HL-60 (cell line): ENCODE results near the gene ITIH3.

Experiments
- DNase-seq, 2 experiments: peaks; one replicate each; pipeline ENCODE4 v3.0.0-alpha.2; 2010 to 2020; ENCODE audit warnings: low read depth in 1 of 2, low spot score in 1 of 2
- H3K27ac ChIP-seq: fragments of 250-450 bp; sonication (Bioruptor Pico); replicated peaks from 2 replicates; pipeline ENCODE4 v1.5.1; 2020; ENCODE audit warnings: mild to moderate bottlenecking, moderate library complexity
- H3K27me3 ChIP-seq: fragments of 250-450 bp; sonication (Bioruptor Pico); 2 replicates; pipeline ENCODE4 v1.5.1; 2021; ENCODE audit warnings: mild to moderate bottlenecking, moderate library complexity; ENCODE audit not compliant: insufficient read depth, poor library complexity, severe bottlenecking
- H3K4me3 ChIP-seq: replicated peaks from 2 replicates; pipeline ENCODE4 v1.5.1; 2011; ENCODE audit warnings: mild to moderate bottlenecking, control low read depth, low read length; ENCODE audit not compliant: insufficient read depth
- CTCF ChIP-seq: IDR thresholded peaks from one replicate; pipeline ENCODE4 v1.5.1; 2011; ENCODE audit warnings: low read length, control low read depth, inconsistent platforms; ENCODE audit not compliant: insufficient read depth
- GABPA ChIP-seq: IDR thresholded peaks from 2 replicates; pipeline ENCODE4 v1.6.1; 2012; ENCODE audit warnings: low read depth
- POLR2AphosphoS5 ChIP-seq: IDR thresholded peaks from 2 replicates; pipeline ENCODE4 v1.6.1; 2012; ENCODE audit warnings: low read depth
- REST ChIP-seq: IDR thresholded peaks from 2 replicates; pipeline ENCODE4 v1.6.1; 2012; ENCODE audit warnings: low read depth; ENCODE audit not compliant: insufficient replicate concordance
- SPI1 ChIP-seq: IDR thresholded peaks from 2 replicates; pipeline ENCODE4 v1.6.1; 2012; ENCODE audit warnings: low read depth, mild to moderate bottlenecking, borderline replicate concordance

Gene ITIH3

GRCh38 chr3:52839892-52840545 is 45.4 kb downstream of the ITIH3 start:
- DNase-seq, result no peak
- H3K27ac ChIP-seq, result no peak overlapping the region
- H3K4me3 ChIP-seq, result no peak overlapping the region
- no peaks in the 10 kb centered on the region for H3K27me3 ChIP-seq
- no peak for TF ChIP-seq CTCF
- TF ChIP-seq REST, result no peak
- TF ChIP-seq GABPA, result no peak
- no peak for TF ChIP-seq SPI1
- TF ChIP-seq POLR2AphosphoS5, result no peak

GRCh38 chr3:52841211-52841980 is 46.8 kb downstream of the ITIH3 start:
- no peak for TF ChIP-seq POLR2AphosphoS5
- no peak for TF ChIP-seq CTCF
- no peak for TF ChIP-seq GABPA
- TF ChIP-seq SPI1, result no peak
- no peak for TF ChIP-seq REST
- Histone ChIP-seq H3K27ac (no peak overlapping the region; the same call in 1 of the 2 replicates), H3K27me3 (no peaks in the 10 kb centered on the region), H3K4me3 (no peak overlapping the region)
- DNase-seq, result no peak

DNA sequence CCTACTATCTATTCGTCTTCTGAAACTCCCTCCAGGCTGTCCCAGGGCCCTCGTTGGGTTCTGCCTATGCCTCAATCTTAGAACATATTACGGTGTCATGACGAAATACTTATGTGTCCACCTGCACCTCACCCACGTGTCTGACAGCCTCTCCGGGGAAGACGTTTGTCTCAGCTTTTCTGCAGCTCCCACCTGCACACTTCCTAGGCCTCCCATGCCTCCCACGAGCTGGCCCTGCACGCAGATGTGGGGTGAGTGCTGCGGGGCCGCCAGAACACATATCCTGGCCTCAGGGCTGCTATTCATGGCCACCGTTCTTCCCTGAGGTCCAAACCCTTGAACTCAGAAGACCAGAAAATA is 47.4 kb downstream of the ITIH3 start:
- Histone ChIP-seq H3K27me3 (no peaks in the 10 kb centered on the region), H3K4me3 (no peak overlapping the region), H3K27ac (peak overlapping the region; percentile 78)
- TF ChIP-seq POLR2AphosphoS5 (no peak), REST (no peak), CTCF (no peak), GABPA (no peak), SPI1 (no peak)
- DNase-seq, result no peak
